Cardiac septum (tissue), 1 donor: Measurements from ENCODE around the gene C2orf81. TPM values are rescaled to one million over a fixed set of nuclear protein-coding genes. Genes with fewer than 3 reads are reported as not detected.
"Not testable (repeated sequence)": the region's sequence is repeated elsewhere in the genome, so short reads cannot be mapped to it uniquely, and the experiment has no call there.

Experiments used
- DNase-seq: peaks from one replicate; pipeline ENCODE4 v3.0.0-alpha.2; 2020; ENCODE audit warnings: low spot score
- intact Hi-C: fragments of 100-400 bp; cut with DNase I; formaldehyde crosslinking; loops from one replicate; pipeline ENCODE4 v1.14.0; 2022
- total RNA-seq: library from RNA; stranded (reverse); fragmentation: NEBNext Ultra II Directional; extraction: Animal tissue kit (Norgen Biotek cat#: 25700); gene quantifications from one replicate; pipeline ENCODE4 v1.2.1, GENCODE V29; 2021
- donor health status: DM: no; HTN: no; CAD: no.

Gene C2orf81
- total RNA-seq, 1 donor from 2014 or later, result 1.1 TPM

GRCh38 chr2:74447230-74447999, 26.0 kb upstream of the C2orf81 start:
- no peak for DNase-seq
- intact Hi-C loops, result no loop called here

GRCh38 chr2:74444498-74445318, 23.3 kb upstream of the C2orf81 start:
- DNase-seq, result no peak
- intact Hi-C loops, result no loop called here

- intact Hi-C loops, DNase-seq: not testable (repeated sequence)
Observed at GRCh38 chr2:74442483-74443297, 21.3 kb upstream of the C2orf81 start.

- intact Hi-C loops, result no loop called here
- DNase-seq, result no peak
Observed at GRCh38 chr2:74441690-74442482, 20.5 kb upstream of the C2orf81 start, which contains the start of gene RTKN. Gene RTKN, minus strand, starts transcription at chr2:74441937. Its CDS starts 121 bp downstream, at chr2:74441816.

- intact Hi-C loops, result no loop called here
- DNase-seq, result no peak
Observed at GRCh38 chr2:74441170-74441689, 19.8 kb upstream of the C2orf81 start.

- DNase-seq, result peak; percentile 94
- intact Hi-C loops, result no loop called here
Observed at GRCh38 chr2:74440378-74441169, 19.2 kb upstream of the C2orf81 start.

GRCh38 chr2:74439803-74440377, 18.5 kb upstream of the C2orf81 start:
- intact Hi-C loops, result no loop called here
- peak; percentile 84 for DNase-seq

- intact Hi-C loops, result no loop called here
- no peak for DNase-seq
Observed at GRCh38 chr2:74439373-74439772, 18.0 kb upstream of the C2orf81 start.

- intact Hi-C loops, result no loop called here
- no peak for DNase-seq
Observed at GRCh38 chr2:74438248-74438647, 16.8 kb upstream of the C2orf81 start.

- intact Hi-C loops, result no loop called here
- no peak for DNase-seq
Observed at GRCh38 chr2:74436848-74437695, 15.7 kb upstream of the C2orf81 start.

GRCh38 chr2:74436111-74436805, 14.8 kb upstream of the C2orf81 start:
- intact Hi-C loops, result no loop called here
- no peak for DNase-seq

- DNase-seq, result no peak
- intact Hi-C loops, result no loop called here
Observed at GRCh38 chr2:74430502-74430901, 9.1 kb upstream of the C2orf81 start.

GRCh38 chr2:74429487-74430451, 8.3 kb upstream of the C2orf81 start:
- DNase-seq, result no peak
- intact Hi-C loops, result no loop called here

GRCh38 chr2:74428675-74429074, 7.3 kb upstream of the C2orf81 start:
- intact Hi-C loops, result no loop called here
- DNase-seq, result no peak

GRCh38 chr2:74427551-74427950, 6.1 kb upstream of the C2orf81 start:
- DNase-seq, result no peak
- intact Hi-C loops, result no loop called here
